Measurements from ENCODE around the gene HNRNPLL. TPM values are rescaled to one million over a fixed set of nuclear protein-coding genes. Genes with fewer than 3 reads are reported as not detected.

HNRNPLL gene
- total and polyA plus RNA-seq, 2 experiments from 2014 or later, result 42.5 to 53.4 TPM

DNA sequence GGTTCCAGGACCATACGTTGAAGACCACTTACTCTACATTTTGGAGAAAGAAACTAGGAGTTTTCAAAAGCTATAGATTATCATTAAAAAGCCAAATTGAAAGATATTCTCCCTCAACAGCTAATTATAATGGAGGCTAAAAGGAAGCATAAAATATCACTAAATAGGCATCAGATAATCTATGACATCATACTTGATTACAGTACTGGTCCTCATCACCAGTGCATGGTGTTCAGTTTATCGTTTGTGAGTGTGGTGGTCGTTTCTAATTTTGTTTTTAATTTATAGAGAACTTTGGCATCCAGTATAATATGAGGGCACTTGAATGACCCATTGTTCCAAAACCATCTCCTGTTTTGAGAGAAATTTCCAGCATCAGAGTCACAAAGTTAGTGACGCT is 80.9 kb downstream of the HNRNPLL start (continued):
- TF ChIP-seq POLR2AphosphoS5 (IDR thresholded peaks at IDR 0.05; ENCODE audit: low read depth), result no peak
- TF ChIP-seq EZH2phosphoT487 (IDR thresholded peaks at IDR 0.05; ENCODE audit: unreplicated experiment), result no peak
- TF ChIP-seq STAT1 (IDR thresholded peaks at IDR 0.05; ENCODE audit: unreplicated experiment), result no peak
- TF ChIP-seq, protein P1, sequence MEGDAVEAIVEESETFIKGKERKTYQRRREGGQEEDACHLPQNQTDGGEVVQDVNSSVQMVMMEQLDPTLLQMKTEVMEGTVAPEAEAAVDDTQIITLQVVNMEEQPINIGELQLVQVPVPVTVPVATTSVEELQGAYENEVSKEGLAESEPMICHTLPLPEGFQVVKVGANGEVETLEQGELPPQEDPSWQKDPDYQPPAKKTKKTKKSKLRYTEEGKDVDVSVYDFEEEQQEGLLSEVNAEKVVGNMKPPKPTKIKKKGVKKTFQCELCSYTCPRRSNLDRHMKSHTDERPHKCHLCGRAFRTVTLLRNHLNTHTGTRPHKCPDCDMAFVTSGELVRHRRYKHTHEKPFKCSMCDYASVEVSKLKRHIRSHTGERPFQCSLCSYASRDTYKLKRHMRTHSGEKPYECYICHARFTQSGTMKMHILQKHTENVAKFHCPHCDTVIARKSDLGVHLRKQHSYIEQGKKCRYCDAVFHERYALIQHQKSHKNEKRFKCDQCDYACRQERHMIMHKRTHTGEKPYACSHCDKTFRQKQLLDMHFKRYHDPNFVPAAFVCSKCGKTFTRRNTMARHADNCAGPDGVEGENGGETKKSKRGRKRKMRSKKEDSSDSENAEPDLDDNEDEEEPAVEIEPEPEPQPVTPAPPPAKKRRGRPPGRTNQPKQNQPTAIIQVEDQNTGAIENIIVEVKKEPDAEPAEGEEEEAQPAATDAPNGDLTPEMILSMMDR (conservative IDR thresholded peaks at IDR 0.05; ENCODE audit: low read depth in 2 of 2), result no peak
- TF ChIP-seq CREB1 (CRISPR knock-in tag; IDR thresholded peaks at IDR 0.05; ENCODE audit: low read depth), result no peak

DNA sequence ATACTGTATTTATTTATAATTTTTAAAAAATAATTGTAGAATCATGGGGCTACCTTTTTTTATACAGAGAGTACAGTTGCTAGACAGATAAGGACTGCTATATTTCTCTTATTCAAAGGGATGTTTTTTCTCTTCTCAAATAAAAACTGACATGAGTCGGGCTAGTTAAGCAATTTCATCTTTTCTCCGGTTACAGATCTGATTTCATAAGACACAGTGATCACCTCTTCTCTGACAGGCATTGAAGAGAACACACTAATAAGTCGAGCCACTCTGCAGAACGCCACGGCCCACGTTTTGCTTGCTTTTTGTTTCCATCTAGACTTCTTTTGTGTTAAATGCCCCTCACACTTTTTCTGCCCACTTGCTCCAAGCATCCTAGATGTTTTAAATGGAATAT is 85.4 kb downstream of the HNRNPLL start:
- Histone ChIP-seq H3K27ac (ENCODE audit: low read depth) (no peak overlapping the region), H3K9me2 (ENCODE audit: insufficient read depth) (no peaks in the 10 kb centered on the region), H3F3A (replicated peaks; ENCODE audit: low read depth) (no peaks in the 10 kb centered on the region), H3K79me2 (replicated peaks; ENCODE audit: insufficient read depth) (no peaks in the 10 kb centered on the region), H3K36me3 (ENCODE audit: insufficient read depth) (no peaks in the 10 kb centered on the region), H3K27me3 (ENCODE audit: insufficient read depth) (no peaks in the 10 kb centered on the region), H3K4me2 (no peak overlapping the region), H3K4me3 (no peak overlapping the region), H4K20me1 (replicated peaks; ENCODE audit: insufficient read depth) (no peaks in the 10 kb centered on the region), H3K4me1 (ENCODE audit: insufficient read depth) (peaks cover 4% of the 10 kb centered on the region; the same call in 1 of the 2 replicates), H2AFZ (no peak overlapping the region)
- no peak overlapping the region for H3K27ac Mint-ChIP-seq
- H3K36me3 Mint-ChIP-seq (ENCODE audit: low read depth), result no peaks in the 10 kb centered on the region
- H3K9me3 Mint-ChIP-seq, result no peaks in the 10 kb centered on the region
- H3K4me1 Mint-ChIP-seq, result peaks cover 14% of the 10 kb centered on the region
- DNase-seq (ENCODE audit: low spot score) (no peak), ATAC-seq (no peak)
- no peak overlapping the region for H3K4me3 Mint-ChIP-seq
- no peak for TF ChIP-seq NANOG (IDR thresholded peaks at IDR 0.05; ENCODE audit: borderline replicate concordance)
- H3K27me3 Mint-ChIP-seq (ENCODE audit: insufficient read depth, low read depth, poor library complexity), result peaks cover 3% of the 10 kb centered on the region

DNA sequence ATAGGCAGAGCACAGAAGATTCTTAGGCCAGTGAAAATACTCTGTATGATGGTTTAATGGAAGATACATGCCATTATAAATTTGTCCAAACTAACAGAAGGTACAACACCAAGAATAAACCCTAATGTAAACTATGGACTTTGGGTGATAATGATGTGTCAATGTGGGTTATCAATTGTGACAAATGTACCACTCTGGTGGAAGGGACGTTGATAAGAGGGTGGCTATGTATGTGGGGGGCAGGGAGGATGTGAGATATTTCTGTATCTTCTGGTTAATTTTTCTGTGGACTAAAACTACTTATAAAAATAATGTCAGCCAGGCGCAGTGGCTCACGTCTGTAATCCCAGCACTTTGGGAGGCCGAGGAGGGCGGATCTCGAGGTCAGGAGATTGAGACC is 86.2 kb downstream of the HNRNPLL start:
- H3K4me3 Mint-ChIP-seq, result no peak overlapping the region
- H3K36me3 Mint-ChIP-seq (ENCODE audit: low read depth), result no peaks in the 10 kb centered on the region
- TF ChIP-seq EZH2 (IDR thresholded peaks at IDR 0.05; ENCODE audit: low read depth, unreplicated experiment), result no peak
- TF ChIP-seq EZH2phosphoT487 (IDR thresholded peaks at IDR 0.05; ENCODE audit: unreplicated experiment), result no peak
- TF ChIP-seq ZNF331 (CRISPR knock-in tag; IDR thresholded peaks at IDR 0.05; ENCODE audit: low read depth), result no peak
- TF ChIP-seq, protein P2, sequence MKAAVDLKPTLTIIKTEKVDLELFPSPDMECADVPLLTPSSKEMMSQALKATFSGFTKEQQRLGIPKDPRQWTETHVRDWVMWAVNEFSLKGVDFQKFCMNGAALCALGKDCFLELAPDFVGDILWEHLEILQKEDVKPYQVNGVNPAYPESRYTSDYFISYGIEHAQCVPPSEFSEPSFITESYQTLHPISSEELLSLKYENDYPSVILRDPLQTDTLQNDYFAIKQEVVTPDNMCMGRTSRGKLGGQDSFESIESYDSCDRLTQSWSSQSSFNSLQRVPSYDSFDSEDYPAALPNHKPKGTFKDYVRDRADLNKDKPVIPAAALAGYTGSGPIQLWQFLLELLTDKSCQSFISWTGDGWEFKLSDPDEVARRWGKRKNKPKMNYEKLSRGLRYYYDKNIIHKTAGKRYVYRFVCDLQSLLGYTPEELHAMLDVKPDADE (IDR thresholded peaks at IDR 0.05), result no peak
- TF ChIP-seq JUNB (IDR thresholded peaks at IDR 0.05; ENCODE audit: unreplicated experiment), result no peak
- TF ChIP-seq, protein P3, sequence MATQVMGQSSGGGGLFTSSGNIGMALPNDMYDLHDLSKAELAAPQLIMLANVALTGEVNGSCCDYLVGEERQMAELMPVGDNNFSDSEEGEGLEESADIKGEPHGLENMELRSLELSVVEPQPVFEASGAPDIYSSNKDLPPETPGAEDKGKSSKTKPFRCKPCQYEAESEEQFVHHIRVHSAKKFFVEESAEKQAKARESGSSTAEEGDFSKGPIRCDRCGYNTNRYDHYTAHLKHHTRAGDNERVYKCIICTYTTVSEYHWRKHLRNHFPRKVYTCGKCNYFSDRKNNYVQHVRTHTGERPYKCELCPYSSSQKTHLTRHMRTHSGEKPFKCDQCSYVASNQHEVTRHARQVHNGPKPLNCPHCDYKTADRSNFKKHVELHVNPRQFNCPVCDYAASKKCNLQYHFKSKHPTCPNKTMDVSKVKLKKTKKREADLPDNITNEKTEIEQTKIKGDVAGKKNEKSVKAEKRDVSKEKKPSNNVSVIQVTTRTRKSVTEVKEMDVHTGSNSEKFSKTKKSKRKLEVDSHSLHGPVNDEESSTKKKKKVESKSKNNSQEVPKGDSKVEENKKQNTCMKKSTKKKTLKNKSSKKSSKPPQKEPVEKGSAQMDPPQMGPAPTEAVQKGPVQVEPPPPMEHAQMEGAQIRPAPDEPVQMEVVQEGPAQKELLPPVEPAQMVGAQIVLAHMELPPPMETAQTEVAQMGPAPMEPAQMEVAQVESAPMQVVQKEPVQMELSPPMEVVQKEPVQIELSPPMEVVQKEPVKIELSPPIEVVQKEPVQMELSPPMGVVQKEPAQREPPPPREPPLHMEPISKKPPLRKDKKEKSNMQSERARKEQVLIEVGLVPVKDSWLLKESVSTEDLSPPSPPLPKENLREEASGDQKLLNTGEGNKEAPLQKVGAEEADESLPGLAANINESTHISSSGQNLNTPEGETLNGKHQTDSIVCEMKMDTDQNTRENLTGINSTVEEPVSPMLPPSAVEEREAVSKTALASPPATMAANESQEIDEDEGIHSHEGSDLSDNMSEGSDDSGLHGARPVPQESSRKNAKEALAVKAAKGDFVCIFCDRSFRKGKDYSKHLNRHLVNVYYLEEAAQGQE (IDR thresholded peaks at IDR 0.05; ENCODE audit: unreplicated experiment), result no peak

More for the DNA sequence above, 86.2 kb downstream of the HNRNPLL start:
- DNase-seq (ENCODE audit: low spot score) (no peak), ATAC-seq (no peak)
- Histone ChIP-seq H3K27me3 (ENCODE audit: insufficient read depth) (no peaks in the 10 kb centered on the region), H3K79me2 (replicated peaks; ENCODE audit: insufficient read depth) (no peaks in the 10 kb centered on the region), H3K4me3 (no peak overlapping the region), H3K36me3 (ENCODE audit: insufficient read depth) (no peaks in the 10 kb centered on the region), H3F3A (replicated peaks; ENCODE audit: low read depth) (no peaks in the 10 kb centered on the region), H3K4me1 (ENCODE audit: insufficient read depth) (peaks cover 4% of the 10 kb centered on the region; the same call in 1 of the 2 replicates), H4K20me1 (replicated peaks; ENCODE audit: insufficient read depth) (no peaks in the 10 kb centered on the region), H2AFZ (no peak overlapping the region), H3K4me2 (no peak overlapping the region), H3K27ac (ENCODE audit: low read depth) (no peak overlapping the region), H3K9me2 (ENCODE audit: insufficient read depth) (no peaks in the 10 kb centered on the region)
- peaks cover 16% of the 10 kb centered on the region for H3K4me1 Mint-ChIP-seq
- no peaks in the 10 kb centered on the region for H3K9me3 Mint-ChIP-seq
- H3K27me3 Mint-ChIP-seq (ENCODE audit: insufficient read depth, low read depth, poor library complexity), result peaks cover 3% of the 10 kb centered on the region
- H3K27ac Mint-ChIP-seq, result no peak overlapping the region
